GM10266 (cell line): ENCODE measurements around the gene NDUFAF4.

Experiments
- DNase-seq: peaks from one replicate; pipeline ENCODE4 v3.0.0; 2012; ENCODE audit errors: extremely low spot score
- TF ChIP-seq, protein P1 (sequence below): IDR thresholded peaks from 2 replicates; pipeline ENCODE4 v1.5.1; 2012; ENCODE audit warnings: mild to moderate bottlenecking, low read depth; ENCODE audit not compliant: control insufficient read depth, insufficient read depth; ENCODE audit errors: missing control alignments

Gene NDUFAF4

DNA sequence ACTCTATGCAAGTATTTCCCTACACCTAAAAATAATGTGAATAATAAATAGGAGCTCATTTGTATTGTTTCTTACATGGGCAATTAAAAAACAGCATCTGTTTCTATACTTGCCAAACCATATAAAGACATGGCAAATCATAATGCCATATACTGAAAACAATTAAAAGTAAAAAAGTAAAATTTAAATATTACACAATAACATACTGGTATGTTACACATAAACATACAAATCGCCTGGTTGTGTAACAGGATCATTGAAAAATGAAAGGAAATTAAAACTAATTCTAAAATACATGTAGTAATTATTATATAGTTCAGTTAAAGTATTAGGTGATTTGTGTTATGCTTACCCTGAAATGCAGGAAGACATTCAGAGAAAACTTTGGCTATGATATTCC, 11.2 kb downstream of the NDUFAF4 start:
- TF ChIP-seq, protein P1, sequence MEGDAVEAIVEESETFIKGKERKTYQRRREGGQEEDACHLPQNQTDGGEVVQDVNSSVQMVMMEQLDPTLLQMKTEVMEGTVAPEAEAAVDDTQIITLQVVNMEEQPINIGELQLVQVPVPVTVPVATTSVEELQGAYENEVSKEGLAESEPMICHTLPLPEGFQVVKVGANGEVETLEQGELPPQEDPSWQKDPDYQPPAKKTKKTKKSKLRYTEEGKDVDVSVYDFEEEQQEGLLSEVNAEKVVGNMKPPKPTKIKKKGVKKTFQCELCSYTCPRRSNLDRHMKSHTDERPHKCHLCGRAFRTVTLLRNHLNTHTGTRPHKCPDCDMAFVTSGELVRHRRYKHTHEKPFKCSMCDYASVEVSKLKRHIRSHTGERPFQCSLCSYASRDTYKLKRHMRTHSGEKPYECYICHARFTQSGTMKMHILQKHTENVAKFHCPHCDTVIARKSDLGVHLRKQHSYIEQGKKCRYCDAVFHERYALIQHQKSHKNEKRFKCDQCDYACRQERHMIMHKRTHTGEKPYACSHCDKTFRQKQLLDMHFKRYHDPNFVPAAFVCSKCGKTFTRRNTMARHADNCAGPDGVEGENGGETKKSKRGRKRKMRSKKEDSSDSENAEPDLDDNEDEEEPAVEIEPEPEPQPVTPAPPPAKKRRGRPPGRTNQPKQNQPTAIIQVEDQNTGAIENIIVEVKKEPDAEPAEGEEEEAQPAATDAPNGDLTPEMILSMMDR, result no peak
- no peak for DNase-seq

DNA sequence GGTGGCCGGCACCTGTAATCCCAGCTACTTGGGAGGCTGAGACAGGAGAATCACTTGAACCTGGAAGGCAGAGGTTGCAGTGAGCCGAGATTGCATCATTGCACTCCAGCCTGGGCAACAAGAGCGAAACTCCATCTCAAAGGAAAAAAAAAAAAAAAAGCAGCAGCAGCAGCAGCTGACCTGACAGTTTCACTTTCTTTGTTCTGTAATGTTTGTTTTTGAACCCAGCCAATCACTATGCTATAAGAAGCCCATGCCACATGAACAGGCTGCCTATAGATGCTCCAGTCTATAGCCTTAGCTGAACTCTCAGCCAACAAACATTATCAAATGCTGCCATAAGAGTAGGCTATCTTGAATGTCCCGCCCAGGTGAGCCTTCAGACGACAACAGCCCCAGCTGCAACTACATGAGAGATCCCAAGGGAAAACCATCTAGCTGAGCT, 12.5 kb downstream of the NDUFAF4 start:
- peak; percentile 19 for DNase-seq

DNA sequence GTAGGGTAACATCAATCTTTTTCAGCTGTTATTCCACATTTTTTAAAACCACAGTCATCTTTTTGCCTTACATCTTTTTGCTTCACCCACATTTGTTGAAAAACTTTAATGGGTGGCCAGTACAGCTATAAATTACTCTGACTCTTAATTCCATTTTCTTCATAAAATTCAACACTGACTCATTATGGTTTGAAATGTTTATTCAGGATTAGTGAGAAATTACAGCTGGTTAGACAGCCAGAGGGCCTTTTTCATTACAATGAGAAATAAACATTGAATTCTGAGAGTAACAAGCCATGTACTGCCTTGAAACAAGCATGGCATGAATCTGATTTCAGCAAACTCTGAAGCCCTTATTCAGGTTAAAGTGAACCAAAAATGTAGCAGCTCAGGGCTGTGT, 19.5 kb downstream of the NDUFAF4 start:
- TF ChIP-seq, protein P1, result no peak
- no peak for DNase-seq

DNA sequence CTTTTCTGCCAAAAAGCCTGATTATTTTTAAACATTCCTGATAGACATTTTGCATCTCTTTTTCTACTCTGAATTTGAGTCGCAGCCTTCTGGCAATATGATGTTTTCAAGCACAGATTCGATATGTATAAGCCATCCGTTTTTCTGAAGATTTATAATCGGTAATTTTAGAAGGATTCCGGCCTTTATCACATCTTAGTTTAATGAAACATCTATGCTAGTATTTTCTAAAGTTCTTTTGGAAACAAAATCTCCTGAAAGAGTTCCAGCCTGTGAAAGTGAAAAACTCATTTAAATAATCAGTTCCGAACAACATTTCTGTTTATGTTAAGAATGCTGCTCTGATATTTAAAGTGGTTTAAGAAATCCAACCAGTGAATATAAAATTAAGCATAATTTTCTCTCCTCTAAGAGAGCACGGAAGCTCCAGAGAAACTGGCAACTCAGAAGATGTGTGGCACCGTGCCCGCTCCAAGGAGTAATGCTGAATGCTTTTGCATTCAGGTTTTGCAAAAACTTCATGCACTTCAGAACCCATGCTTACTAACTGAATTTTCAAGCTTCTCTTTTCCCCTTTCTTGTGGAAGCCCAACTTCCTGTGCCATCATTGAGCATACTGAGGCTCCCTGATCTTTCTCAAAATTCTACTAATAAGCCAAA, 20.7 kb downstream of the NDUFAF4 start:
- no peak for DNase-seq
- TF ChIP-seq, protein P1, result no peak

DNA sequence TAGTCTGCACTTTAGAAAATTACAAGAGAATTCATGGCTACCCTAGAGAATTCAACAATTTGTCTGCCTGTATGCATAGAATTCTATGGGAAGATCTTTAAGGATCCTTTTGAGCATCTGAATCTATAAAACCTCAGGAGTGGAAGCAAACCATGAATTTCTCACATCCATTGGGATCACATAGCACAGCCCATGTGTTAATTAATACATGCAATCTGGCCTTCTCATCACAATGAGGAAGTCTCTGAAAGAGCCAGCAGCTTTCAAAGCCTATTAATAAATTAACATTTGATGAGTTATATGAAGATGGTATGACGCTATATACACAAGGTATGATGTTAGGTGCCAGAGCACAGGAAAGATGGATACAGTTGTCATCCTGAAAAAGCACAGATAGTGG, 24.7 kb downstream of the NDUFAF4 start:
- TF ChIP-seq, protein P1, result no peak
- no peak for DNase-seq

DNA sequence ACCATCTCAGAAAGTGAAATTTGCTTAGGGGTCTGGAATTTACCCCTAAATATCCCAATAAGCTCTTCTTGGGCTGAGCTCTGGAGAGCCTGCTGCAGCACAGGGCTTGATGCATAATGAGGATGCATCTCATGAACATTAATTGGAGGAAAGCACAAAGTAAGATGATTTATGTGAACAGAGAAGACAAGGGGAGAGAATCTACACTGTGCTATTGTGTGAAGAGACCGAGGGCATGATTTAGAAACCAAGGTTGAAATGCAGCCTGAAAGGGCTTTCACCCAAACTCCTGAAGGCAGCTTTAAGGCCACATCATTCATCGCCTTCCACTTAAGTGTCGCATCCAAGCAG, 32.7 kb downstream of the NDUFAF4 start:
- TF ChIP-seq, protein P1, result no peak

DNA sequence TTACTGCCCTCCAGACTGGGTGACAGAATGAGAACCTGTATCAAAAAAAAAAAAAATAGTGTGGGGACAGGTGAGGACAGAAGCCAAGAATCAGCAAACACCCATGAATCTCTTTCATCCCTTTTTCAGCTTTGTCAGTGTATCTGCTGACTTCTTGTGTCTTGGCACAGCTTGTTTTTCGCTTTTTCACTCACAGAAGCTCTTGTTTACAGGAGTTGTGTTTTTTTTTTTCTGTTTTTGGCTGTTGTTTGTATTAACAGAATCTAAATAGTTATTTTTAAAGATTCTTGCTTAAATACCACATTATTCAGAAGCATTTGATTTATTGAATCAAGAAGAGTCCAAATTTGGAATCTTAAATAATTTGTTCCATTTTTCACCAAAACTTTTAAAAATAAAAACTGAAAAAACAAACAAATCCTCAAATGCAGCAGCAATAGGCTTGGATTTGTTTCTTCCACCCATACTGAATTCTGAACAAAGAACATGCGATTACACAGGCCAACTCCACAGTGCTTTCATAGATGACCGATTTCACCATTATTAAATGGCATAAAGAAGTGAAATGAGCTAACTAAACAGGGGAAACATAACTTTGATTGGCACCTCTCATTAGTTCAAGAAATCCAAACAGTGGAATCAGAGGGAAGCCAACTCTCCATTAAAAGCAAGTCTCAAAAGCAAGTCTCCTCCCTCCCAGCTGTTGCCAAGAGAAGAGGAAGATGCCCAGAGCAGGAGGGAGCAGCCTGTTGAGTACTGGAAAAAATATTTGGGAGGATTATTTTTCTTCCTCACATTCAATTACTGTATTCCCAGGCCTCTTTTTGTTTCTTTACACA, 33.3 kb downstream of the NDUFAF4 start:
- TF ChIP-seq, protein P1, result no peak
- no peak for DNase-seq

More for the DNA sequence above, 32.7 kb downstream of the NDUFAF4 start:
- DNase-seq, result no peak
